ENCODE measurements around the gene CCNY. TPM values are rescaled to one million over a fixed set of nuclear protein-coding genes. Genes with fewer than 3 reads are reported as not detected.

The CCNY gene
- total and polyA plus RNA-seq, 9 donors = 28.3 to 87.0 (median 60.9) TPM

DNA sequence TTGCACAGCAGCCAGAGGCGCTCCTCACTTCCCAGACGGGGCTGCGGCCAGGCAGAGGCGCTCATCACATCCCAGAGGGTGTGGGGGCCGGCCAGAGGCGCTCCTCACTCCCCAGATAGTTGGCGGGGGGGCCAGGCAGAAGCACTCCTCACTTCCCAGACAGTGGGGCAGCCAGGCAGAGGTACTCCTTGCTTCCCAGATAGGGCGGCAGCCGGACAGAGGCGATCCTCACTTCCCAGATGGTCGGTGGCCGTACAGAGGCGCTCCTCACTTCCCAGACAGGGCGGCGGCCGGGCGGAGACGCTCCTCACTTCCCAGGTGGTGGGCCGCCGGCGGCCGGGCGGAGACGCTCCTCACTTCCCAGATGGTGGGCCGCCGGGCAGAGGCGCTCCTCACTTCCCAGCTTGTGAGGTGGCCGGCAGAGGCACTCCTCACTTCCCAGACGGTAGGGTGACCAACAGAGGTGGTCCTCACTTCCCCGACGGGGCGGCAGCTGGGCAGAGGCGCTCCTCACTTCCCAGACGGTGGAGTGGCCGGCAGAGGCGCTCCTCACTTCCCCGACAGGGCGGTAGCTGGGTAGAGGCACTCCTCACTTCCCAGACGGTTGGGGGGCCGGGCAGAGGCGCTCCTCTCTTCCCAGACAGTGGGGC is 26.5 kb downstream of the CCNY start:
- no peak for TF ChIP-seq POLR2A (IDR thresholded peaks at IDR 0.05)
- no peak for TF ChIP-seq EP300 (IDR thresholded peaks at IDR 0.05)
- TF ChIP-seq, protein P1, sequence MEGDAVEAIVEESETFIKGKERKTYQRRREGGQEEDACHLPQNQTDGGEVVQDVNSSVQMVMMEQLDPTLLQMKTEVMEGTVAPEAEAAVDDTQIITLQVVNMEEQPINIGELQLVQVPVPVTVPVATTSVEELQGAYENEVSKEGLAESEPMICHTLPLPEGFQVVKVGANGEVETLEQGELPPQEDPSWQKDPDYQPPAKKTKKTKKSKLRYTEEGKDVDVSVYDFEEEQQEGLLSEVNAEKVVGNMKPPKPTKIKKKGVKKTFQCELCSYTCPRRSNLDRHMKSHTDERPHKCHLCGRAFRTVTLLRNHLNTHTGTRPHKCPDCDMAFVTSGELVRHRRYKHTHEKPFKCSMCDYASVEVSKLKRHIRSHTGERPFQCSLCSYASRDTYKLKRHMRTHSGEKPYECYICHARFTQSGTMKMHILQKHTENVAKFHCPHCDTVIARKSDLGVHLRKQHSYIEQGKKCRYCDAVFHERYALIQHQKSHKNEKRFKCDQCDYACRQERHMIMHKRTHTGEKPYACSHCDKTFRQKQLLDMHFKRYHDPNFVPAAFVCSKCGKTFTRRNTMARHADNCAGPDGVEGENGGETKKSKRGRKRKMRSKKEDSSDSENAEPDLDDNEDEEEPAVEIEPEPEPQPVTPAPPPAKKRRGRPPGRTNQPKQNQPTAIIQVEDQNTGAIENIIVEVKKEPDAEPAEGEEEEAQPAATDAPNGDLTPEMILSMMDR (IDR thresholded peaks at IDR 0.05) = no peak
- WGBS, 3 donors = 94 to 96% (median 95%) methylated on average over 40 to 41 of the region's 41 CpGs
- H3K4me1 ChIP-seq (ENCODE audit: insufficient read depth) = peaks cover 7% of the 10 kb centered on the region
- intact Hi-C loops (cut with DNase I) = no loop called here
- no peaks in the 10 kb centered on the region for H3K36me3 ChIP-seq
- no peaks in the 10 kb centered on the region for H3K9me3 ChIP-seq
- no peak overlapping the region for H3K27ac ChIP-seq
- no peak overlapping the region for H3K4me3 ChIP-seq
- no peak for DNase-seq
- H3K27me3 ChIP-seq = no peaks in the 10 kb centered on the region

DNA sequence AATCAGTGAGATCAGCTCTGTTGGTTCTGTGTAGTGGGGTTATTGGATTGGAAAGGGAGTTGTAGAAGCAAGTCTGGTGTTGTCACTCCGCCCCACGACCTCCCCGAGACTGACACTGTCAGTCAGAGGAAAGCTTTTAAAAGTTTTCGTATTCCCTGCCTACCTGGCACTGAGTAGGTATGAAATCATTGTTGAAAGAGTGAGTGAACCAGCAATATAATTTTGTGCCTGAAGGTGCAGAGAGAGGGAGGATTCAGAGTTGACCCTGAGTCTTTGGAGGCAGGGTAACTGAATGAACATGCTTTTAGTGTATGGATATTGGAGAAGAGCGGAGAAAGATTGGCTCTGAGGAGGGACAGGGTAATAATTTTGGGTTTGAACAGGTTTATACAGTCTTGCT is 27.3 kb downstream of the CCNY start:
- 99 to 100% (median 99%) methylated on average over 5 of the region's 5 CpGs for WGBS, 3 donors
- no peaks in the 10 kb centered on the region for H3K27me3 ChIP-seq
- intact Hi-C loops (cut with DNase I) = no loop called here
- peaks cover 9% of the 10 kb centered on the region for H3K4me1 ChIP-seq (ENCODE audit: insufficient read depth)
- H3K4me3 ChIP-seq = no peak overlapping the region
- no peaks in the 10 kb centered on the region for H3K9me3 ChIP-seq
- TF ChIP-seq, protein P1 (IDR thresholded peaks at IDR 0.05) = no peak
- no peak for TF ChIP-seq EP300 (IDR thresholded peaks at IDR 0.05)
- TF ChIP-seq POLR2A (IDR thresholded peaks at IDR 0.05) = no peak
- H3K27ac ChIP-seq = no peak overlapping the region
- no peak for DNase-seq
- H3K36me3 ChIP-seq = no peaks in the 10 kb centered on the region

DNA sequence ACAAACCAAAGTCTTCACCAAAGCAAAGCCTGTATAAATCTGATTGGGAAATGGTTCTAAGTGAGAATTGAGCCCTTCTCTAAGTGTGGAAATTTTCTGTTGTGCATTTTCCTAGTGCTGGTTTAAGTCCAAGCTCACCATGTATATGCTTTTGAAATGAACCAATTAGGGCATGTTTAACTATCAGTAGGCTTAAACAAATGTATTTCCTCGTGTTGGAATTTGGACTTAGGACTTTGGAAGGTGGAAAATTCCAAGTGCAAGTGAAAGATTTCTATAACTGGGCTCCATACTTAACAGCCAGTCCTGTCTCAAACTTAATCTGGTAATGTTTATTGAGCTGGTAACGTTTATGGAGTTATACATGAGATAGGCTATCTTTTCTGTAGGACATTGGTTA is 28.5 kb downstream of the CCNY start:
- H3K4me1 ChIP-seq (ENCODE audit: insufficient read depth) = peaks cover 11% of the 10 kb centered on the region
- no peaks in the 10 kb centered on the region for H3K36me3 ChIP-seq
- TF ChIP-seq EP300 (IDR thresholded peaks at IDR 0.05) = no peak
- TF ChIP-seq POLR2A (IDR thresholded peaks at IDR 0.05) = no peak
- TF ChIP-seq, protein P1 (IDR thresholded peaks at IDR 0.05) = no peak
- no peaks in the 10 kb centered on the region for H3K9me3 ChIP-seq
- no peak for DNase-seq
- H3K27ac ChIP-seq = no peak overlapping the region
- H3K27me3 ChIP-seq = no peaks in the 10 kb centered on the region
- WGBS, 3 donors = 32 to 38% (median 33%) methylated on average over 2 of the region's 2 CpGs
- intact Hi-C loops (cut with DNase I) = no loop called here
- no peak overlapping the region for H3K4me3 ChIP-seq

DNA sequence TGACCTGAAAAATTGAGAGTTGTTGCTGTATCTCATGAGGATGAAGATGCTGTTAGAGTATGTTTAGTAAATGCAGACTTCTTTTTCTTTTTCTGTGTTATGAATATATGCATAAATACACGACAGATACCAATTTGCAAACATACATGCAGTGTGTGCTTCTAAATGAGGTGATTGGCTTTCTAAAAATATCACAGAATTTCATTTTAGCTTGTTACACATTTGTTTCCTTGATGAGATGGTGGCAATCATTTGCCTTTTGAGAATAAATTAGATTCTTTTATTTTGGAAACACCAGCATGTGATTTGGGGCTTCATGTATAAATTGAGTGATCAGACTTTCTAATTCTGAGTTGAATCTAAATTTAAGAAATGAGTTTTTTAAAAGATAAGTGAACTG is 29.7 kb downstream of the CCNY start:
- intact Hi-C loops (cut with DNase I) = no loop called here
- no peak overlapping the region for H3K27ac ChIP-seq
- H3K9me3 ChIP-seq = no peaks in the 10 kb centered on the region
- DNase-seq = no peak
- H3K4me1 ChIP-seq (ENCODE audit: insufficient read depth) = peaks cover 14% of the 10 kb centered on the region
- 79 to 86% (median 86%) methylated on average over 1 of the region's 1 CpG for WGBS, 3 donors
- no peaks in the 10 kb centered on the region for H3K36me3 ChIP-seq
- no peak overlapping the region for H3K4me3 ChIP-seq
- TF ChIP-seq EP300 (IDR thresholded peaks at IDR 0.05) = no peak
- TF ChIP-seq POLR2A (IDR thresholded peaks at IDR 0.05) = no peak
- TF ChIP-seq, protein P1 (IDR thresholded peaks at IDR 0.05) = no peak
- H3K27me3 ChIP-seq = no peaks in the 10 kb centered on the region
